ENCODE data around the gene ZNF592.

GRCh38 chr15:84788500-84788899 lies 40.1 kb downstream of the ZNF592 start:
- TF ChIP-seq CTCF (IDR thresholded peaks at IDR 0.05; ENCODE audit: extremely low read depth in 1 of 2, insufficient read depth in 1 of 2, low read depth in 1 of 2, low read length in 2 of 2) (no peak), POLR2AphosphoS5 (IDR thresholded peaks at IDR 0.05; ENCODE audit: insufficient read depth, low read depth, low read length) (no peak), POLR2A (IDR thresholded peaks at IDR 0.05; ENCODE audit: low read depth, low read length) (no peak), JUN (IDR thresholded peaks at IDR 0.05; ENCODE audit: borderline replicate concordance, insufficient read depth, insufficient read length, low read depth) (no peak), EZH2 (IDR thresholded peaks at IDR 0.05; ENCODE audit: borderline replicate concordance, low read depth, low read length, severe bottlenecking) (no peak), MYC (IDR thresholded peaks at IDR 0.05; ENCODE audit: low read depth, low read length) (no peak), GATA2 (IDR thresholded peaks at IDR 0.05; ENCODE audit: insufficient read depth, insufficient read length, low read depth, low read length) (no peak)
- TF ChIP-seq, protein P1, sequence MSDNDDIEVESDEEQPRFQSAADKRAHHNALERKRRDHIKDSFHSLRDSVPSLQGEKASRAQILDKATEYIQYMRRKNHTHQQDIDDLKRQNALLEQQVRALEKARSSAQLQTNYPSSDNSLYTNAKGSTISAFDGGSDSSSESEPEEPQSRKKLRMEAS (IDR thresholded peaks at IDR 0.05; ENCODE audit: insufficient read depth, insufficient read length), result no peak
